ENCODE data around the gene HDAC4. TPM values are rescaled to one million over a fixed set of nuclear protein-coding genes. Genes with fewer than 3 reads are reported as not detected.

The HDAC4 gene
- total and polyA plus RNA-seq, 2 of the 4 experiments (the other 2 are of a cell fraction) = 4.1 to 7.2 TPM

DNA sequence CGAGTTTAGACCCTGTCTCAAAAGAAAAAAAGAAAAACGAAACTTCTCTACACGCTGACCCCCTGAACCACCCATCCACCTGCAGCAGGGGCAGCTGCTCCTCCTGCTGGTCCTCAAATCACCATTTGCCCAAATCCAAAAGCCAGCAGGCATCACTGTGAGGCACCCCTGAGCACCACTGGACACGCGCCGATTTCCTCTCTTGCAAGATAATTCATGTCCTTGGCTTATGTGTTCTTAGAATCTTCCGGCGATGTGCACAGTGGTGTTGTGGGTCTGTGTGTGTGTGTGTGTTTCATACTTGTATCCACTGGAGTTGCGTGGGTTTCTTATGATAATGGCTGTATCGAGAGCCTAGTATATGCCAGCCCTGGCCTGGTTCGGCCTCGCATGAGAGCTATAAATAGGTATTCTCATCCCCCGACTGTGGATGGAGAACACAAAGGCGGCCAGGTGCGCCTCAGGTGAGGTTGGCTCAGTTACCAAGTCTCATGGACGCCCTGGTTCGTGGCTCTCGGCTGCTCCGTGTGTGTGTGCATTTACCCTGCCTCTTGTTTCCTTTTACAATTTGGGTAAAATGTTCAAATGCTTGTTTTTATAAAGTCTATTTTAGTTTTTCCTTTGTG is 235.5 kb downstream of the HDAC4 start:
- H2AFZ ChIP-seq (replicated peaks; ENCODE audit: low read length, poor library complexity) = no peak overlapping the region
- H3K27me3 ChIP-seq (ENCODE audit: control insufficient read depth, insufficient read depth, low read length) = no peaks in the 10 kb centered on the region
- no peak overlapping the region for H3K56ac ChIP-seq (ENCODE audit: extremely low read depth, insufficient read depth, low read length)
- WGBS, 2 experiments (ENCODE audit: extremely low coverage in 2 of 2, insufficient read length in 1 of 2) = 100% methylated on average over 6 of the region's 19 CpGs; no CpG with 5 or more reads in 1 of the 2 experiments
- H3K36me3 ChIP-seq (ENCODE audit: control insufficient read depth, insufficient read depth, low read length) = peaks cover 40% of the 10 kb centered on the region
- H2AK9ac ChIP-seq (replicated peaks; ENCODE audit: low read depth, low read length, poor library complexity) = peak overlapping the region; percentile 45
- BruUV-seq (replicated peaks) = no TSS peak
- H3K9me3 ChIP-seq (ENCODE audit: control insufficient read depth, insufficient read depth, low read length) = no peaks in the 10 kb centered on the region
- H4K8ac ChIP-seq (ENCODE audit: low read depth in 2 of 2, low read length in 2 of 2) = no peak overlapping the region
- CTCF ChIA-PET = no interaction called here
- no peak overlapping the region for H3K4ac ChIP-seq (ENCODE audit: low read depth, low read length)
- H4K5ac ChIP-seq (ENCODE audit: low read depth, low read length) = no peak overlapping the region
- H3K4me2 ChIP-seq (ENCODE audit: low read depth, low read length) = no peak overlapping the region
- H2BK5ac ChIP-seq (ENCODE audit: low read depth, low read length, poor library complexity, severe bottlenecking) = no peak overlapping the region
- DNase-seq (no peak), ATAC-seq (ENCODE audit: low read depth) (no peak)
- no peaks in the 10 kb centered on the region for H4K20me1 ChIP-seq (ENCODE audit: insufficient read depth, low read length)
- no peak overlapping the region for H3K9ac ChIP-seq (ENCODE audit: low read depth, low read length)
- no peak overlapping the region for H3K27ac ChIP-seq (ENCODE audit: insufficient read depth, low read length)
- dilution Hi-C loops (cut with HindIII; ENCODE audit: low sequenced_read_pairs, unreplicated experiment) (no loop called here), intact Hi-C loops (cut with micrococcal nuclease) (no loop called here), in situ Hi-C loops (cut with MboI; ENCODE audit: low sequenced_read_pairs) (no loop called here)
- no peaks in the 10 kb centered on the region for H3K79me1 ChIP-seq (ENCODE audit: low read depth in 1 of 2, low read length in 2 of 2)
- no peaks in the 10 kb centered on the region; the same call in 1 of the 2 replicates for H3K9me1 ChIP-seq (ENCODE audit: insufficient read depth, low read length)
- no peak overlapping the region for H3K18ac ChIP-seq (ENCODE audit: low read depth, low read length)
- no peak overlapping the region for H4K91ac ChIP-seq (ENCODE audit: insufficient read depth, low read depth, low read length)
- no peak overlapping the region for H3K14ac ChIP-seq (replicated peaks; ENCODE audit: low read depth, low read length)
- no peak overlapping the region for H2AK5ac ChIP-seq (ENCODE audit: low read depth, low read length)
- H2BK20ac ChIP-seq (ENCODE audit: low read depth, low read length) = no peak overlapping the region
- TF ChIP-seq BHLHE40 (IDR thresholded peaks at IDR 0.05; ENCODE audit: low read depth, low read length) (no peak), FOS (IDR thresholded peaks at IDR 0.05; ENCODE audit: low read depth, low read length) (no peak), ELK1 (IDR thresholded peaks at IDR 0.05; ENCODE audit: borderline replicate concordance, low read depth, low read length) (no peak), RCOR1 (IDR thresholded peaks at IDR 0.05; ENCODE audit: insufficient replicate concordance, low read length) (no peak), POLR2A (IDR thresholded peaks at IDR 0.05; ENCODE audit: low read depth, low read length) (no peak), CHD1 (IDR thresholded peaks at IDR 0.05; ENCODE audit: low read depth, low read length) (no peak), MAZ (IDR thresholded peaks at IDR 0.05; ENCODE audit: borderline replicate concordance, low read depth, low read length) (no peak), SMC3 (IDR thresholded peaks at IDR 0.05; ENCODE audit: low read depth, low read length) (no peak), NFE2L2 (IDR thresholded peaks at IDR 0.05; ENCODE audit: low read depth, low read length) (no peak)
- TF ChIP-seq, protein P1, sequence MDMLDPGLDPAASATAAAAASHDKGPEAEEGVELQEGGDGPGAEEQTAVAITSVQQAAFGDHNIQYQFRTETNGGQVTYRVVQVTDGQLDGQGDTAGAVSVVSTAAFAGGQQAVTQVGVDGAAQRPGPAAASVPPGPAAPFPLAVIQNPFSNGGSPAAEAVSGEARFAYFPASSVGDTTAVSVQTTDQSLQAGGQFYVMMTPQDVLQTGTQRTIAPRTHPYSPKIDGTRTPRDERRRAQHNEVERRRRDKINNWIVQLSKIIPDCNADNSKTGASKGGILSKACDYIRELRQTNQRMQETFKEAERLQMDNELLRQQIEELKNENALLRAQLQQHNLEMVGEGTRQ (IDR thresholded peaks at IDR 0.05; ENCODE audit: low read depth, low read length) = no peak
- H2BK15ac ChIP-seq (ENCODE audit: low read depth, low read length) = no peak overlapping the region
- no peaks in the 10 kb centered on the region for H3K4me1 ChIP-seq (ENCODE audit: control insufficient read depth, insufficient read depth, low read length)
- no peak overlapping the region for H2BK120ac ChIP-seq (ENCODE audit: low read depth, low read length)
- H3K4me3 ChIP-seq (ENCODE audit: insufficient read depth, low read depth, low read length) = no peak overlapping the region
- no peak overlapping the region for H3K23ac ChIP-seq (ENCODE audit: low read depth, low read length)
- POLR2A ChIA-PET (ENCODE audit: unreplicated experiment) = no interaction called here

Measured in IMR-90 (cell line).